ENCODE results near the gene RNF26. TPM values are rescaled to one million over a fixed set of nuclear protein-coding genes. Genes with fewer than 3 reads are reported as not detected.

Gene RNF26
- total RNA-seq, 2 experiments from 2014 or later = 38.7 to 42.1 TPM

DNA sequence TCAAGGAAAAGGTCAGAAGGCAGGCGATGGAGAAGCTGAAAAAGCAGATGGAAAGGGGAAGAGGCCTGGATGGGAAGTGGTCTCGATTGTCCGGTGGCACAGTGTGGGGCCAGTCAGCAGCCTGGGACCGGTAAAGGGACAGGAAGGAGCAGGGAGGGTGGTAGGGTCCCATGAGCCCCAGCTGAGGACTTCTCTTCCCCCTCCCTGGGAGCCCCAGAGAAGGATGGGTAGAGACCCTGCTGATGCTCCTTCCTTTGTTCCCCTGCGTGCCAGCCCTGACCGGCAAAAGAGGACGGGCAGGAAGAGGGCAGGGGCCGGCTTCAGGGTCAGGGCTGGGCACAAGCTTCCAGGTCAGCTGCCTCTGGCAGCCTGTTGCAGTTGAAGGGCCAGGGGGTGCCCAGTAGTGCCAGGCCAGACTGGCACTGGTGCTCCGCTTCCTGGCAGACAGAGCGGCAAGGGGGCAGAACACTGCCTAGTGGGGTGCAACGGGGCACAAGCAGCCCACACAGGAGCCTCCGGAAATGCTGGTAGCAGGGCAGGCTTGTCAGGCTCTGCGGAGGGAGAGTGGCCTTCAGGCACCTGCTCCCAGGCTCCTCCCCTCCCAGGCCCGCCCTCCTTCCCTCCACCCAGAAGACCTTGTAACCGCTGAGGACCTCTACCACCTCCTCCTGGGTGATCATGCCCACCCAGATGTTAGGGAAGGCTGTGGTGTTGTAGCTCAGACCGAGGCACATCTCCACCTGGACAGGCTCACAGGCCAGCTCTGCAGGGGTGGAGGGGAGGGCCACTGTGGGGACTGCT lies 7.1 kb downstream of the RNF26 start:
- H3K4me3 Mint-ChIP-seq = no peak overlapping the region
- peaks cover 40% of the 10 kb centered on the region for H3K27me3 Mint-ChIP-seq
- H3K36me3 Mint-ChIP-seq = peaks cover 2% of the 10 kb centered on the region
- DNase-seq = no peak
- peaks cover 27% of the 10 kb centered on the region for H3K4me1 Mint-ChIP-seq
- no peaks in the 10 kb centered on the region for H3K9me3 Mint-ChIP-seq (ENCODE audit: low read depth)
- H3K27ac Mint-ChIP-seq = no peak overlapping the region
- CTCF ChIA-PET = interaction anchor here (0.8 to 12.8 kb wide), 7 partner anchors 9 to 133 kb away, joined by 3 to 126 read pairs (median 54); no protein-coding TSS in a partner anchor
- no peak for ATAC-seq

DNA sequence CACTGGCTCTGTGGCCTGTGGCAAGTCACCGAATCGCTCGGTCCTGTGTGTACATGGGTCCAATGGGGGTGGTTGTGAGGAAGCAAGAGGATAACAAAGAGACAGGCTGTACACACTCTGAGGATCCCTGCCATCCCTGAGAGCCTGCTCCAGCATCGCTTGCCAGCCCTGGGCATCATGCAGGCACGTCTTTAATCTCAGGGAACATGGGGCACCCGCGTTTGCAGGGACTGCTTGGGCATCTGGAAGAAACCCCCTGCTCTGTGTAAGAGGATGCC lies 7.6 kb downstream of the RNF26 start:
- H3K27me3 Mint-ChIP-seq = peaks cover 40% of the 10 kb centered on the region
- ATAC-seq = no peak
- no peak overlapping the region for H3K4me3 Mint-ChIP-seq
- DNase-seq = no peak
- H3K9me3 Mint-ChIP-seq (ENCODE audit: low read depth) = no peaks in the 10 kb centered on the region
- peaks cover 2% of the 10 kb centered on the region for H3K36me3 Mint-ChIP-seq
- H3K27ac Mint-ChIP-seq = no peak overlapping the region
- CTCF ChIA-PET = interaction anchor here (1.0 to 12.8 kb wide), 4 partner anchors 15 to 35 kb away, joined by 4 to 126 read pairs (median 72); no protein-coding TSS in a partner anchor
- H3K4me1 Mint-ChIP-seq = peaks cover 23% of the 10 kb centered on the region

DNA sequence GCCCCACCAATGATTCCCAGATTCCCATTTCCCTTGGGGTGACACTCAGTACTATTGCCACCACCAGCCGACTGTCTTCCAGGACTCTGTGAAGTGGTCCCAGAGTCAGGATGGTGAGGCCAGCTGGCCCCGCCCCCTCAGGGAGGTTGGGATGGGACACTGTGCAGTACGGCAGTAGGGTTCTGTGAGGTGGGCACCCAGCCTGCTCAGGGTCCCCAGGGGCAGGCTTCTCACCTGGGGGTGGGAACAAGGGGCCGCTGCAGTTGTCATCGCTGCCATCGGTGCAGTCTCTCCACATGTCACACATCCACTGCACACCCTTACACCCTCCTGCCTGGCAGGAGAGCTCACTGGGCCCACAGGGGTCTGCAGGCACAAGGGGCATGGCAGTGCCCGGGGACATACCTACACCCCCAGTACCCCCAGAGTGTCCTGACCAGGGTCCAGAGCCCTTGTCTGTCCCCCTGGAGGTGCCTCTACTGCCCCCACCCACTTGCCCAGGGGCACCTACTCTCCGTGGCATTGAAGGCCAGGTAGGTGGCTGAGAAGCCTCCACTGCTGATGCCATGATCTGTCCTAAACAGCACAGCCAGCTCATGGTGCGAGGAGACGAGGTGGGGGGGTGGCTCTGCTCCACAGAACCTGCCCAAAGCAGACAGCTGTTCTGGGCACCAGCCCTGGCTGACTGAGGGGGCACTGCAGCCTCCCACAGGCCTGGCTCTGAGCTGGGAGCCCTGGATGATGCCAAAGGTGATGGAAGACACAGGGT lies 8.2 kb downstream of the RNF26 start:
- peaks cover 2% of the 10 kb centered on the region for H3K36me3 Mint-ChIP-seq
- H3K27me3 Mint-ChIP-seq = peaks cover 40% of the 10 kb centered on the region
- H3K4me3 Mint-ChIP-seq = no peak overlapping the region
- CTCF ChIA-PET = interaction anchor here (1.8 to 12.8 kb wide), 3 partner anchors 14 to 132 kb away, joined by 9 to 126 read pairs (median 90); no protein-coding TSS in a partner anchor
- DNase-seq (no peak), ATAC-seq (no peak)
- H3K4me1 Mint-ChIP-seq = peaks cover 19% of the 10 kb centered on the region
- no peaks in the 10 kb centered on the region for H3K9me3 Mint-ChIP-seq (ENCODE audit: low read depth)
- H3K27ac Mint-ChIP-seq = no peak overlapping the region

DNA sequence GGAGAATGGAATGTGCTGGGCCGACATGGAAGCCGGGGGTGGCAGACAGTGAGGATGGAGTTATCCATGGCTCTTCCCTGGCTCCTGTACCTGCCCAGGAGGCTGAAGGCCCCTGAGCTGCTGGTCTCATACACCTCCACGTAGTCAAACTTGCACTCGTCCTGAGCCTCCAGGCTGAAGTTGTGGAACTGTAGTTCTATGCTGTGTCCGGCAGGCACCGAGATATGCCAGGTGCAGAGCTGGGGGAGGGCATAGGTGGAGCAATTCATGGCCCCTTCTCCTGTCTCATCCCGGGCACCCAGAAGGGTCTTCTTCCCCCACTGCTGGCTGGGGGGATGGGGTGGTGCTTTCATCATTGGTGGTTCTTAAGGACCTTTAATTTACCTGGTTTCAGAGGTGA lies 9.4 kb downstream of the RNF26 start:
- H3K27ac Mint-ChIP-seq = no peak overlapping the region
- no peak for ATAC-seq
- H3K4me1 Mint-ChIP-seq = peaks cover 13% of the 10 kb centered on the region
- no peak for DNase-seq
- no peak overlapping the region for H3K4me3 Mint-ChIP-seq
- CTCF ChIA-PET = interaction anchor here (0.7 to 12.8 kb wide), 5 partner anchors 10 to 147 kb away, joined by 3 to 126 read pairs (median 6); partner anchors contain the start of gene CBL
- peaks cover 2% of the 10 kb centered on the region for H3K36me3 Mint-ChIP-seq
- H3K27me3 Mint-ChIP-seq = peaks cover 38% of the 10 kb centered on the region
- no peaks in the 10 kb centered on the region for H3K9me3 Mint-ChIP-seq (ENCODE audit: low read depth)

DNA sequence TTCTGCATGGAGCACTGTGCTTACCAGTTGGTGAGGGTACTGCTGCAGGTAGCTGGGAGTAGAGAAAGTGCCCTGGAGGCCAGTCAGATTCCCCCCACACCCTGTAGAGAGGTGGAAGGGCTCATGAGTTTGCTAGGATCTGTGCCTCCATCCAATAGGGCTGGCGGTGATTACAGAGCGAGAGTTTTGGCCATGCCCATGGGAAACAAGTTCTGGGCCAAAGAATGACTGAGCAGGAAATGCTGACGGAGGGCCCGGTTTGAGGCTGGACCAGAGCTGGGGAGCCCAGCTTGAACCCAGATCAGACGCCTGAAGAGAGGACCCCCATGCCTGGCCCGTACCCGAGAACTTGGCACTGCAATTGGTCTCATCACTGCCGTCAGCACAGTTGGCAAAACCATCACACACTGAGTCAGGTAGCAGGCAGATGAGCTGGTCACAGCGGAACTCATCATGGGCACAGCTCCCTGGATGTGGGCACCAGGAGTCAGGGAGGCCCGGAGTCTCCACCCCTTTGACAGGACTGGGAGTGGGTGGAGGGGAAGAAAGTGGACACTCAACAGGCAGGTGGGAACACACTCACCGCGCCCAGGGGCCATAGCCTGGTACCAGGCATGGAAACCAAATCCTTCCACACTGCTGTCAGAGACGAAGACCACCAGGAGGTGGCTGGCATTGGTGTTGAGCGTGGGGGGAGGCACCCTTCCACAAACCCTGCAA lies 10.1 kb downstream of the RNF26 start:
- H3K4me1 Mint-ChIP-seq = peaks cover 7% of the 10 kb centered on the region
- H3K36me3 Mint-ChIP-seq = no peaks in the 10 kb centered on the region
- no peak overlapping the region for H3K4me3 Mint-ChIP-seq
- H3K9me3 Mint-ChIP-seq (ENCODE audit: low read depth) = no peaks in the 10 kb centered on the region
- CTCF ChIA-PET = interaction anchor here (0.7 to 12.8 kb wide), 5 partner anchors 9 to 148 kb away, joined by 3 to 126 read pairs (median 6); partner anchors contain the start of gene CBL
- H3K27me3 Mint-ChIP-seq = peaks cover 31% of the 10 kb centered on the region
- ATAC-seq (no peak), DNase-seq (no peak)
- H3K27ac Mint-ChIP-seq = no peak overlapping the region

DNA sequence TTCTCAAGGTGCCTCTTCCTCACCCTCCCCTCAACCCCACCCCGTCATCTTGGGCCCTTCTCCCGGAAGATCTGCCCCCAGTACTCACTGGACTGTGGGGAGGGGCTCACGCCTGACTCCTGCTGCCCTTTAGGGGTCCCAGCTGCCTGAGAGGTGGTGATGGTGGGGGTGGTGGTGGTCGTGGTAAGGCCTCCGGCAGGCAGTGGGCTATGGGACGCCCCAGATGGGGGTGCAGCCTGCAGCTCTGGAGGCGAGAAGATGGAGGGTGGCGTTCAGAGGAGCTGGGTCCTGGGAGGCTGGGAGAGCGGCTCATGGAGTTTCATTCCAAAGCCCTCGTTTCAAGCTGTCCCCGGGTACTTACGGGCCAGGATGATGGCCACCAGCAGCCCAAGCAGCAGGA lies 11.4 kb downstream of the RNF26 start:
- H3K36me3 Mint-ChIP-seq = no peaks in the 10 kb centered on the region
- DNase-seq (no peak), ATAC-seq (no peak)
- CTCF ChIA-PET = interaction anchor here (12.8 kb wide), 1 partner anchor 11 kb away, joined by 126 read pairs; no protein-coding TSS in a partner anchor
- H3K4me1 Mint-ChIP-seq = peaks cover 15% of the 10 kb centered on the region
- no peak overlapping the region for H3K4me3 Mint-ChIP-seq
- H3K9me3 Mint-ChIP-seq (ENCODE audit: low read depth) = no peaks in the 10 kb centered on the region
- H3K27ac Mint-ChIP-seq = no peak overlapping the region
- H3K27me3 Mint-ChIP-seq = peaks cover 28% of the 10 kb centered on the region

DNA sequence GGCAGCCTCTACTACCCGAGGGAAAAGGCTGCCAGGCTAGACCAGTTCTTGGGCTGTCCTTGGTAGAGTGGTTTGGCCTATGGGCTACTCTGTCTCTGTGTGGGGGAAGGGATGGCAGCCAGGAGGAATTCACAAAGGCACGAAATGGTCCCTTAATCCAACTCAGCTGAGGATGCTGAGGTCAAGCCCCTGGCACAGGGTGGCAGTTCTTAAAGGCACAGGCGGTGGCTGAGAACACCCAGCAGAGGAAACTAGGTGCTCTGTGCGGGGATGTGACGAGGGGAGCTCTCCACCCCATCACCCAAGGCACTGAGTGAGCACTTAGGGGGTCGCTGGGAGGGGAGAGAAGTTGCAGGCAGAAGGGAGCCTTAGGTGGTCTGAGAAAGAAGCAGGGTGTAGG lies 12.3 kb downstream of the RNF26 start, which contains the start of gene MFRP:
Gene MFRP, minus strand, starts transcription at position 101 of the 400 bp plus-strand sequence. CDS start 192 bp downstream, outside the sequence.
- H3K36me3 Mint-ChIP-seq = no peaks in the 10 kb centered on the region
- H3K4me1 Mint-ChIP-seq = peaks cover 9% of the 10 kb centered on the region
- no peak within 1 kb of the TSS for H3K27ac Mint-ChIP-seq
- CTCF ChIA-PET = interaction anchor here (7.8 to 12.8 kb wide), 2 partner anchors 7 to 10 kb away, joined by 62 to 126 read pairs; partner anchors contain the start of gene C1QTNF5
- no peaks in the 10 kb centered on the region for H3K9me3 Mint-ChIP-seq (ENCODE audit: low read depth)
- DNase-seq (no peak), ATAC-seq (no peak)
- H3K4me3 Mint-ChIP-seq = no peak within 1 kb of the TSS
- H3K27me3 Mint-ChIP-seq = peaks cover 25% of the 10 kb centered on the region

DNA sequence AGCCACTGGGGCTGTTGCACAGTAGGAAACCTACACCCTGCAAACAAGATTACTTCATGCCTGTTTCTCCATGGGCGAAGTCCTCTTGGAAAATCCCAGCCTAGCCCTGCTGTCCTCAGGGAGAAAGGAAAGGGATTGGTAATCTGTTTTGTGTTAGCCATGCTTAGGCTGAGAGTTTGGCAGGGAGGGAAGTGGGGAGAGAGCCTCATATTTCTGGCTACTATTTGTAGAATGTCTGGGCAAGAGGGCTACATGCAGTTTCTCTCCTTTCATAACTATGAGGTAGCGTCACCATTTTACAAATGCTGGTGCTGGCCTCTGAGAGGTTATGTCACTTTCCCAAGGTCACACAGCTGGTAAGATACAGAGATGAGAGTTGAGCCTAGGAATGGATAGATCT lies 12.9 kb downstream of the RNF26 start:
- Mint-ChIP-seq H3K36me3 (no peaks in the 10 kb centered on the region), H3K4me3 (no peak overlapping the region), H3K27ac (no peak overlapping the region), H3K4me1 (peaks cover 9% of the 10 kb centered on the region), H3K9me3 (ENCODE audit: low read depth) (no peaks in the 10 kb centered on the region), H3K27me3 (peaks cover 23% of the 10 kb centered on the region)
- DNase-seq = no peak
- no peak for ATAC-seq
- CTCF ChIA-PET = interaction anchor here (7.8 to 12.8 kb wide), 2 partner anchors 7 to 10 kb away, joined by 62 to 126 read pairs; partner anchors contain the start of gene C1QTNF5

DNA sequence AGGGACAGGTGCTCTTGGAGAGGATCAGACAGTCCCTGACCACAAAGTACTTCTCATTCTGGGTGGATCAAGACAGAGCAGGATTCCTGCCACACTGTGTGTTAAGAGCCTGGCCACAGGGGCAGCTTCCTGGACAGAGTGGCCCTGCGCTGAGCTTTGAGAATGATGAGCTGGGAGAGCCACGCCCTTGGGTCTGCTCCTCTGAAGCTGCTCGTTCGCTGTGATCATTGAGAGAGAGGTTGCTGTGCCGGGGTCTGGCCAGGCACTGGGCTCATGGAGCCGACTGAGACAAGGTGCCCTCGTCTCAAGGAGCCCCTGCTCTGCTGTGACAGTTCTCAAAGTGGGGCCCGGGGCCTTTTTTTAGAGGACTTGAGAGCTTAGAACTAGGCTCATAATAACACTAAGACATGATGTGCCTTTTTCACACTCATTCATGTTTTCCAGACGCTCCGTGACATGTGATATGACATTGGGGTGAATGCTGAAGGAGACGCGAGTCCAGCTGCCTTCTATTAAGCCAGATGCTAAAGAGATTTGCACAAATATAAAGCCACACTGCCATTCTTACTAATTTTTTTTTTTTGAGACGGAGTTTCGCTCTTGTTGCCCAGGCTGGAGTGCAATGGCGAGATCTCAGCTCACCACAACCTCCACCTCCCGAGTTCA lies 13.7 kb downstream of the RNF26 start:
- Mint-ChIP-seq H3K9me3 (ENCODE audit: low read depth) (no peaks in the 10 kb centered on the region), H3K4me3 (no peak overlapping the region), H3K27ac (no peak overlapping the region), H3K36me3 (no peaks in the 10 kb centered on the region), H3K27me3 (peaks cover 21% of the 10 kb centered on the region), H3K4me1 (peaks cover 9% of the 10 kb centered on the region)
- DNase-seq (no peak), ATAC-seq (no peak)
- CTCF ChIA-PET = interaction anchor here (0.8 to 12.8 kb wide), 3 partner anchors 8 to 11 kb away, joined by 3 to 126 read pairs (median 62); partner anchors contain the start of gene C1QTNF5

DNA sequence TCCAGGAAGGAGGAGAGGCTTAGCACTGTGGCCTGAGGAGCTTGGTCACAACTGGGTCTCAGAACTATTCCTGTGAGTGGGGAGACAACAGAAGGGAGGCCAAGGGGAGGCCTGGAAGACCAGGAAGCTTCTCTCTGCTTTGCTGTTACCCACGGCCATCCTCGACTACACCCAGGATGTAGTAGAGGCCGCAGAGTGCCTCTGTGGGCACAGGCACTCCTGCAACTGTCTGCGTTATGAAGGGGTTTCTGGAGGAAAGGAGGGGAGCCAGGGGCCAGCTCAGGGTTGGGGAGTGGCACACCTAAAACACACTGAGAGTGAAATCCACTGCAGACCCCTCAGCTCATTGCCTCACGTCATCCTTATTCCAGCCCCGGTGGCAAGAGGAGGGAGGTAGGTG lies 16.0 kb downstream of the RNF26 start:
- Mint-ChIP-seq H3K36me3 (no peaks in the 10 kb centered on the region), H3K9me3 (ENCODE audit: low read depth) (no peaks in the 10 kb centered on the region), H3K27me3 (peaks cover 33% of the 10 kb centered on the region), H3K4me1 (peaks cover 9% of the 10 kb centered on the region), H3K27ac (peak overlapping the region; percentile 71), H3K4me3 (no peak overlapping the region)
- ATAC-seq (peak; percentile 72), DNase-seq (no peak)
- CTCF ChIA-PET = interaction anchor here (1.5 to 7.8 kb wide), 2 partner anchors 11 to 27 kb away, joined by 5 to 62 read pairs; partner anchors contain the start of gene C1QTNF5

DNA sequence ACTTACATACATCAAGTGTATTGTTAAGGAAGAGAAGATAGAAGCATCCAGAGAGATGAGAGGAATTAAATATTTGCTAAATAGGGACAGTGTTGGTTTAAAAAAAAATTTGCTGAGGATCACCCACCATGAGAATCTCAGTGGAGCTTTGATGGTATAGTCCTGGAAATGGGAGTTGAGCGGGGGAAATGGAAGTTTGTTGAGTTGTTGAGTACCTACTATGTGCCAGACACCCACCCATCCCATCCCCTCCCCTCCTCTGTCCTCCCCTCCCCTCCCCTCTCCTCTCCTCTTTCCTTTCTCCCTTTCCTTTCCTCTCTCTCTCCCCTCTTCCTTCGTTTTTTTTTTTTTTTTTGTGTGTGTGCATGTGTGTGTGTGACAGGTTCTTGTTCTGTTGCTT lies 16.9 kb downstream of the RNF26 start:
- CTCF ChIA-PET = interaction anchor here (1.5 to 7.8 kb wide), 2 partner anchors 11 to 28 kb away, joined by 5 to 62 read pairs; partner anchors contain the start of gene C1QTNF5
- H3K36me3 Mint-ChIP-seq = no peaks in the 10 kb centered on the region
- H3K27ac Mint-ChIP-seq = no peak overlapping the region
- ATAC-seq (no peak), DNase-seq (no peak)
- H3K4me1 Mint-ChIP-seq = peaks cover 12% of the 10 kb centered on the region
- no peaks in the 10 kb centered on the region for H3K9me3 Mint-ChIP-seq (ENCODE audit: low read depth)
- H3K27me3 Mint-ChIP-seq = peaks cover 39% of the 10 kb centered on the region
- no peak overlapping the region for H3K4me3 Mint-ChIP-seq

DNA sequence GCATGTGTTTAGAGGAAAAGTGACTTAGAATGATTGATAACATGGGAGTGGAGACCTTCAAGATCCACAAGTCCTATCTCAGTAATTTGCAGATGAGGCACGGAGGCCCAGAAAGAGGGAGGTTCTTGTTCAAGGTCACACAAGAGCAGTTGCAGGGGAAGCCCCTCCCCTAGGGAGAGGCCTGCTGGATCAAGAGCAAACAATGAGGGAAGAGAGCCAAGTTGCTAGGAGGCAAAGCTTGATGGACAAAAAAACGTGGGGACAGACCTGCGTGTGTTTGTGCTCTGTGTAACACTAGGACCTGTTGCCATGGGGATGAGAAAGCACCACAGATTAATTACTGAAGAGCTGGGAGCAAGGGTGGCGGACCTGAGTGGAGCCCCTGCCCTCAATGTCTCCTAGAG lies 18.5 kb downstream of the RNF26 start:
- H3K9me3 Mint-ChIP-seq (ENCODE audit: low read depth) = no peaks in the 10 kb centered on the region
- CTCF ChIA-PET = interaction anchor here (1.1 to 7.8 kb wide), 5 partner anchors 10 to 21 kb away, joined by 3 to 62 read pairs (median 4); partner anchors contain the start of gene C1QTNF5
- H3K36me3 Mint-ChIP-seq = no peaks in the 10 kb centered on the region
- H3K4me1 Mint-ChIP-seq = peaks cover 17% of the 10 kb centered on the region
- H3K27ac Mint-ChIP-seq = no peak overlapping the region
- no peak overlapping the region for H3K4me3 Mint-ChIP-seq
- ATAC-seq (no peak), DNase-seq (no peak)
- peaks cover 45% of the 10 kb centered on the region for H3K27me3 Mint-ChIP-seq

All from activated CD8-positive, alpha-beta memory T cell treated with anti-CD3 and anti-CD28 coated beads, Interleukin-2, amount 10 ng/mL, durations not matched to agents 7 days and 5 days (primary cell).